GM18508 (cell line): ENCODE measurements around the gene SNHG17.
"Not testable (repeated sequence)": the region's sequence is repeated elsewhere in the genome, so short reads cannot be mapped to it uniquely, and the experiment has no call there.

Experiments
- ATAC-seq: cut with Tn5 transposase; IDR thresholded peaks from one replicate; pipeline ENCODE4 v1.9.1; 2021; ENCODE audit warnings: moderate number of reproducible peaks; ENCODE audit not compliant: insufficient read depth, unreplicated experiment

Gene SNHG17

GRCh38 chr20:38421915-38422314 lies 13.2 kb downstream of the SNHG17 start:
- no peak for ATAC-seq

GRCh38 chr20:38420388-38421085 lies 14.6 kb downstream of the SNHG17 start:
- no peak for ATAC-seq

DNA sequence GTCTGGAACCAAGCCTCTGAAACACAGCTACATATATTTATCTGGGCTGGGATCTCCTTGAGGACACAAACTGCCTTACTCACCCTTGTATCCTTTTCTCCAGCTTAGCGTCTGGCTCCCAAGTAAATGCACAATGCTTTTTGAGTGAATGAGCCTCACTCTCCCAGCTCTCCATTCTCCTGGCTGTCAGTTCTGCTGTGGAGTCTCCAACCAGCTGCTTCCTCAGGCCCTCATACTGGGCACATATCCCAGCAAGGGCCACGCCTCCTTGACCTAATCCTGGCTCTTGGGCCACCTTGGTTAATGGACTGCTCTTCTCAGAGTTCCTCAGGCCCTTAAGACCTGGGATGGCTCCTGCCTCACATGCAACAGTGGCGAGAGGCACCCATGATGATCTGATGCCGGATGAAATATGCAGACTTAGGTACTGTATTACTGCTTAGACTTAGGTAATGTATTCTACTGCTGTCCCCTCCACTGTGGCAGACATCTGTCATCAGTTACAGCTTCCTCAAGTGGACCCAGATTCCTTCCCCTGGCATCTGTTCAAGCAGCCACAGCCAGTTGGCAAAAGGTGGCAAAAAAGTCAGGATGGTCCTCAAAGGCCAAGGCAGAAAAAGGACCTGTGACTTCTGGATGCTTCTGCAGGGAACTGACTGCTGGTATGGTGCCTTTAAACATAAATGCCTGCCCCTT lies 16.5 kb downstream of the SNHG17 start:
- no peak for ATAC-seq

DNA sequence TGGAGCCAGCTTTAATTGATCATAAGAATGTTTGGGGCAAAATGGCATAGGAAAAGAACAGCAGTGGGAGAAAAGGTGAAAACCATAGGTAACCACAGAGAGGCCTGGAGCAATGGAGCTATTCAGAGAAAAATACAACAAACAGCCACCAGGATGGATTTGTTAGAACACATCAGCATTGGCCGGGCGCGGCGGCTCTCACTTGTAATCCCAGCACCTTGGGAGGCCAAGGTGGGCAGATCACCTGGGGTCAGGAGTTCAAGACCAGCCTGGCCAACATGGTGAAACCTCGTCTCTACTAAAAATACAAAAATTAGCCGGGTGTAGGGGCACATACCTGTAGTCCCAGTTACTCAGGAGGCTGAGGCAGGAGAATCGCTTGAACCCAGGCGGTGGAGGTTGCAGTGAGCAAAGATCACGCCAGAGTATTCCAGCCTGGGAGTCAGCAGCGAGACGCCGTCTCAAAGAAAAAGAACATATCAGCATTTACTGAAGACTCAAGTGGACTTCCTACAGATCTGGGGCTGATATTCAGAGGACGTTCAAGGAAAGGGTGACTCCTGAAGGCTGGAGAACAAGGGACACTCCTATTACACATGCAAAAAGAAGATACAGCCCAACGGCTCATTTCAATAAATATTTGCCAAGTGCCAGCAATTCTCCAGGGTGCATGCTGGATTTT lies 20.2 kb downstream of the SNHG17 start:
- no peak for ATAC-seq

DNA sequence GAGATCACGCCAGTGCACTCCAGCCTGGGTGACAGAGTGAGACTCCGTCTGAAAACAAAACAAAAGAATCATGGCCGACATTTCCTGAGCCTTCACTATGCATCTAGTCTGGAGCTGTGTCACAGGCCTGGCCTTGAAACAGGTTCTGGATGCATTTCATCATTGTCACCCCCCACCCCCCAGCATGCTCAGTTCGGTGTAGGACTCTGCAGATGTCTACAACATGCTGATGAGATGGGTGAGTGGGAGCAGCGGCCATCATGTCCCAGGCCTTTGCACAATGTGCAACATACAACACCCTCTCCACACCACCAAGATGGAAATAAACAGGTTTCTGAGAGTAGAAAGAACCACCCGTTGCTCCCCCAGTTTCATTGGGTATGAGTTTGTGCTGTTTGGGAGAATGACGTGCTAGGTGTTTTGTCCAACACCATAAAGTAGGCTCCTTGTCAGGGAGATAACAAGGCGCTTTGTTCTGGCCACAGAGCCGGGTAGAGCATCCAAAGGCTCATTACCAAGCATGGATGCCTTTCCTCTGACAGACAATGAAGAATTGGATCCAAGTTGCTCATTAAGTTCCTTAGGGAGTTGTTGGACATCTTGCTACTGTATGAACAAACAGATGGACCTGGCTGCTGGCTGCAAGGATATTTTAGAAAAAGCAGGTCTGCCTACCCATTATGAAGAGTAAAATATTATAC lies 22.1 kb downstream of the SNHG17 start:
- ATAC-seq = no peak

DNA sequence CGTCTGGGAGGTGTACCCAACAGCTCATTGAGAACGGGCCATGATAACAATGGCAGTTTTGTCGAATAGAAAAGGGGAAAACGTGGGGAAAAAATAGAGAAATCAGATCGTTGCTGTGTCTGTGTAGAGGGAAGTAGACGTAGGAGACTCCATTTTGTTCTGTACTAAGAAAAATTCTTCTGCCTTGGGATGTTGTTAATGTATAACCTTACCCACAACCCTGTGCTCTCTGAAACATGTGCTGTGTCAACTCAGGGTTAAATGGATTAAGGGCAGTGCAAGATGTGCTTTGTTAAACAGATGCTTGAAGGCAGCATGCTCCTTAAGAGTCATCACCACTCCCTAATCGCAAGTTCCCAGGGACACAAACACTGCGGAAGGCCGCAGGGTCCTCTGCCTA lies 27.3 kb downstream of the SNHG17 start:
- not testable (repeated sequence) for ATAC-seq

- no peak for ATAC-seq
Observed at GRCh38 chr20:38407321-38407720, 27.8 kb downstream of the SNHG17 start.

- no peak for ATAC-seq
Observed at GRCh38 chr20:38406476-38406875, 28.7 kb downstream of the SNHG17 start.

GRCh38 chr20:38405132-38405531 lies 30.0 kb downstream of the SNHG17 start:
- no peak for ATAC-seq

- no peak for ATAC-seq
Observed at GRCh38 chr20:38404016-38404415, 31.1 kb downstream of the SNHG17 start.

DNA sequence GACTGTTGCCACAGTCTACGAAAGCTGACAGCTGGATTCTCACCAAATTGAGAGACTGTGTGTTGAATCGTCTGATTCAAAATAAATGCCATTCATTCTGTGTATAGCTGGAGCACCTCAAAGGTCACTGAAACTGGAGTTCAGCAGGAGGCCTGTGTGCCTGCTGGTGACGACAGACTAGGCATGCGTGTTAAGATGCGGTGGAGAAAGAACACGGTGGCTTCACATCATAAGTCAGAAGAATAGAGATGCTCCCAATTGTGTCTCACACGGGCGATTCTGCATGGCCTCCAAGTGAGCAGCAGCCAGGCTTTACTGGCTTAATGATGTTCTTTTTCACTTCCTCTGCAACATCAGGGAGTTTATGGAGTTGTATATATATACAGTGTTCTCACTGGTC lies 32.3 kb downstream of the SNHG17 start:
- ATAC-seq = no peak

GRCh38 chr20:38402089-38402488 lies 33.0 kb downstream of the SNHG17 start:
- ATAC-seq = no peak

- ATAC-seq = not testable (repeated sequence)
Observed at GRCh38 chr20:38395751-38396395, 39.3 kb downstream of the SNHG17 start.

DNA sequence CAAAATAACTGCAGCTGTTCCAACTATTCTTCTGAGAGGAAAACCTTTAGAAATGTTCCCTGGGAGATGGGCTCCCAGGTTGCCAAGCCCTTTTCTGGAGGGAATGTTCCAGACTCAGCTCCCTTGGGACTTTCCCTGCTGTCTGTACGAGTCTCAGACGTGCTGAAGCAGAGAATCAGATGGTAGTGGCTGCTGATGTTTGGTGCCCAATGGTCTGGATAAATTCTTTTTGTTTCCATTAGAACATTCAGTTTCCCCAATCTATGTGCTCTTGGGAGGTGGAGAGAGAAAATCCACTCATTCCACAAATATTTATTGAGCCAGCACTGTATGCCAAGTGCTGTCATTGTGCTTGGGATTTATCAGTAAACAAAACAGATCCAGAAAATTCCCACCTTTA lies 40.0 kb downstream of the SNHG17 start:
- no peak for ATAC-seq

- no peak for ATAC-seq
Observed at GRCh38 chr20:38393259-38393658, 41.9 kb downstream of the SNHG17 start.

GRCh38 chr20:38392356-38392755 lies 42.8 kb downstream of the SNHG17 start:
- ATAC-seq = no peak

DNA sequence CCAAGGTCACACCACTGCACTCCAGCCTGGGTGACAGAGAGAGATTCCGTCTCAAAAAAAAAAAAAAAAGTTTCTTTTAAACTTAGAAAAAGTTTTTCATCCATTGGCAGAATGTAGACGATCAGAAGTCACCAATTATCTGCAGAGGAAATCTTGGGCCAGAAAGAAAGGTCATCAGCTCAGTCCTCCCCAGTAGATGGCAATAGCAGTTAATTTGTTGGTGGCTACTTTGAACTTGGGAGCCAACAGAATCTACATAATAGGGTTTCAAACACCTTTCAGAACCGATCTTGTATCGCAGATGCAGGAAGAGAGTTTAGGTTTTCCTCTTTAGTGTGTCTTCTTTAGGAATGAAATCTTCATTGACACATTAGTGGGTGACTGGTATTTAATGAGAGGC lies 47.2 kb downstream of the SNHG17 start:
- ATAC-seq = no peak

DNA sequence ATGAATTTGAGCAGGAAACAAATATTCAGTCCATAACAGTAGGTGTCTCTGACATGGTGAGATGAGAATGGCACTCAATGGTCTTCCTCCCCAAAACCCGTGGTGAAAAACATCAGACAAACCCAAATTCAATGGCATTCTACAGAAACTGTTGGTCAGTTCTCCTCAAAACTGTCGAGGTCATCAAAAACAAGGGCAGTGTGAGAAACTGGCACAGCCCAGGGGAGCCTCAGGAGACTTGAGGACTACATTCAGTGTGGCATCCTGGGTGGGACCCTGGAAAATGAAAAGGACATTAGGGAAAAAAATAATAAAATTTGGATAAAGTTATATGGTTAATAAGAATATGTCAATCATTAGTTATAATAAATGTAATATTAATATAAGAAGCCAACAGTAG lies 48.3 kb downstream of the SNHG17 start:
- no peak for ATAC-seq

DNA sequence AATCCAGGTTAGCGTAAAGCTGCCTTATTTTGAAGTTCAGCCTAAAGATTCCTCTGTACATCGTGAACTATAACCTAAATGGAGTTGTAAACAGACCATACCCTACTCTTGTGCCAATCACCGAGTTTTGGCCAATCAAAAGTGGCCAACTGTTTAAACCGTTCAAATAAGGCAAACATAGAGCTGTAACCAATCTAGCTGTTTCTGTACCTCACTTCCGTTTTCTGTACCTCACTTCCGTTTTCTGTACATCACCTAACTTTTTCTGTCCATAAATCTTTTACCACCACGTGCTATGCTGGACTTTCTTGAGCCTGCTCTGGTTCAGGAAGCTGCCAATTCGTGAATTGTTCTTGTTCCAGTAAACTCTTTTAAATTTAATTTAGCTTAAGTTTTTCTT lies 49.1 kb downstream of the SNHG17 start:
- ATAC-seq = no peak

DNA sequence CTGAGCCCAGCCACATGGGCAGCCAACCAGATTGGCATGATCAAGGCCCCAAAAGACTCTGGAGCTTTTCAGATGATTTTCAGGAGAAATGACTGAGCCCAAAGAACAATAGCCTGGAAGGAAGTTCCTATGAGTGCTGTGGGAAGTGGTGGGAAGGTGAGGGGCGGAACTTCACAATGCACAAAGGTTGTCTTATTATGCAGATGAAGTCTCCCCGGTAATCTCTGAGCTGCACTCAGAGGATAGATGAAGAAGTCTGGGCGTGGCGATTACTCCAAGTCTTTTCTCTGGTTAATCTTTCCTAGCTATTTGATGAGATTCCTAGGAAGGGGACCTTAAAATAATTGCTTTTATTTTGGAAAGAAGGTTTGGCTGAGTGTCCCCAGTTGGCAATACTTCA lies 52.0 kb downstream of the SNHG17 start:
- ATAC-seq = no peak
